Glomerular visceral epithelial cell (primary cell): Measurements from ENCODE around the gene PPIL6.
A peak's percentile ranks its signal among the peaks of the same experiment; 100 is the strongest.

ENCODE experiments used
- DNase-seq: peaks from one replicate; pipeline ENCODE4 v3.0.0-alpha.2; 2016; ENCODE audit errors: extremely low spot score

The PPIL6 gene

GRCh38 chr6:109362102-109362884, 78.1 kb downstream of the PPIL6 start:
- DNase-seq = no peak

- DNase-seq = no peak
These were observed 79.6 kb downstream of the PPIL6 start for GRCh38 chr6:109360791-109361190.

- no peak for DNase-seq
These were observed 80.1 kb downstream of the PPIL6 start for GRCh38 chr6:109360281-109360680.

GRCh38 chr6:109359248-109359647, 81.2 kb downstream of the PPIL6 start:
- no peak for DNase-seq

GRCh38 chr6:109358204-109358603, 82.2 kb downstream of the PPIL6 start:
- no peak for DNase-seq

GRCh38 chr6:109356237-109356636, 84.2 kb downstream of the PPIL6 start:
- DNase-seq = no peak

- no peak for DNase-seq
These were observed 88.9 kb downstream of the PPIL6 start for GRCh38 chr6:109351231-109352130.

- DNase-seq = peak; percentile 28
These were observed 90.9 kb downstream of the PPIL6 start for GRCh38 chr6:109349419-109349987.

- DNase-seq = no peak
These were observed 92.2 kb downstream of the PPIL6 start for GRCh38 chr6:109348226-109348625.

- DNase-seq = no peak
These were observed 92.6 kb downstream of the PPIL6 start for GRCh38 chr6:109347779-109348178.

GRCh38 chr6:109345986-109346385, 94.4 kb downstream of the PPIL6 start:
- no peak for DNase-seq

- DNase-seq = no peak
These were observed 96.2 kb downstream of the PPIL6 start for GRCh38 chr6:109344226-109344625.

GRCh38 chr6:109343518-109343917, 96.9 kb downstream of the PPIL6 start:
- no peak for DNase-seq

- DNase-seq = no peak
These were observed 97.5 kb downstream of the PPIL6 start for GRCh38 chr6:109342911-109343310.

GRCh38 chr6:109342506-109342905, 97.9 kb downstream of the PPIL6 start:
- no peak for DNase-seq

GRCh38 chr6:109340811-109341210, 99.6 kb downstream of the PPIL6 start:
- DNase-seq = no peak
